HEK293 (cell line): ENCODE measurements around the gene CHI3L1.
A peak's percentile ranks its signal among the peaks of the same experiment; 100 is the strongest.

ENCODE experiments used
- CTCF ChIA-PET: fragments of 350-600 bp; formaldehyde crosslinking; extraction: SDS; loops from one replicate; lab custom pipeline; 2021; ENCODE audit warnings: antibody characterized with exemption; lab: Yijun Ruan, JAX
- POLR2A ChIA-PET: fragments of 300-600 bp; formaldehyde crosslinking; extraction: SDS; loops from one replicate; lab custom pipeline; 2020; ENCODE audit warnings: antibody characterized with exemption, inconsistent platforms; lab: Yijun Ruan, JAX
- H3K27ac ChIP-seq: fragments of 200-500 bp; sonication (Bioruptor generic); 2 replicates; pipeline ENCODE4 v1.5.1; 2014; ENCODE audit warnings: low read depth, low read length, control low read depth, inconsistent platforms; ENCODE audit errors: extremely low read depth
- H3K36me3 ChIP-seq, 2 experiments: fragments of 200-500 bp in 1 of 2; sonication (Bioruptor generic) in 1 of 2; 1 replicate in 1 of 2; 2 replicates in 1 of 2; pipeline ENCODE4 v1.5.1; 2014 to 2017; ENCODE audit warnings: inconsistent platforms in 2 of 2, low read length in 2 of 2; ENCODE audit not compliant: control insufficient read depth in 2 of 2, insufficient read depth in 1 of 2
- H3K4me1 ChIP-seq: fragments of 200-500 bp; sonication (Bioruptor generic); 2 replicates; pipeline ENCODE4 v1.5.1; 2014; ENCODE audit warnings: mild to moderate bottlenecking, low read length, inconsistent platforms; ENCODE audit not compliant: control insufficient read depth, insufficient read depth
- H3K4me3 ChIP-seq: 2 replicates; pipeline ENCODE4 v1.5.1; 2011; ENCODE audit warnings: low read depth, mild to moderate bottlenecking, control low read depth, low read length, moderate library complexity
- H3K9me3 ChIP-seq: fragments of 200-500 bp; sonication (Bioruptor generic); 2 replicates; pipeline ENCODE4 v1.5.1; 2014; ENCODE audit warnings: low read depth, low read length, inconsistent platforms; ENCODE audit not compliant: control insufficient read depth, insufficient read depth
- BCL11B ChIP-seq: fragments of 450-650 bp; formaldehyde crosslinking; IDR thresholded peaks from 2 replicates; pipeline ENCODE4 v1.5.1; 2016; ENCODE audit warnings: low read depth, missing biosample characterization, missing genetic modification characterization
- GFI1B ChIP-seq: fragments of 450-650 bp; formaldehyde crosslinking; IDR thresholded peaks from 2 replicates; pipeline ENCODE4 v1.5.1; 2016; ENCODE audit warnings: missing biosample characterization, missing genetic modification characterization
- GLI2 ChIP-seq: fragments of 450-650 bp; formaldehyde crosslinking; IDR thresholded peaks from 2 replicates; pipeline ENCODE4; 2017; ENCODE audit warnings: missing biosample characterization, missing genetic modification characterization, low read depth, borderline replicate concordance
- KLF1 ChIP-seq: fragments of 450-650 bp; formaldehyde crosslinking; IDR thresholded peaks from 2 replicates; pipeline ENCODE4 v1.5.1; 2016; ENCODE audit warnings: missing biosample characterization, missing genetic modification characterization
- KLF16 ChIP-seq: fragments of 450-650 bp; formaldehyde crosslinking; IDR thresholded peaks from 2 replicates; pipeline ENCODE4 v1.5.1; 2017; ENCODE audit warnings: missing biosample characterization, missing genetic modification characterization
- MEIS1 ChIP-seq: sonication (generic); formaldehyde crosslinking; IDR thresholded peaks from 2 replicates; pipeline ENCODE4 v1.8.1; 2022; ENCODE audit warnings: missing genetic modification reagents, mild to moderate bottlenecking, borderline replicate concordance
- PATZ1 ChIP-seq: fragments of 450-650 bp; formaldehyde crosslinking; IDR thresholded peaks from 2 replicates; pipeline ENCODE4 v1.5.1; 2016; ENCODE audit warnings: missing biosample characterization, missing genetic modification characterization
- SP7 ChIP-seq: fragments of 450-650 bp; formaldehyde crosslinking; IDR thresholded peaks from 2 replicates; pipeline ENCODE4 v1.5.1; 2016; ENCODE audit warnings: missing biosample characterization, missing genetic modification characterization
- YY1 ChIP-seq: fragments of 450-650 bp; formaldehyde crosslinking; IDR thresholded peaks from 2 replicates; pipeline ENCODE4 v1.5.1; 2018; ENCODE audit warnings: missing biosample characterization, missing genetic modification characterization
- ZBTB7A ChIP-seq: fragments of 450-650 bp; formaldehyde crosslinking; IDR thresholded peaks from 2 replicates; pipeline ENCODE4 v1.5.1; 2016; ENCODE audit warnings: low read depth, missing biosample characterization, missing genetic modification characterization
- ZFP41 ChIP-seq: fragments of 450-650 bp; formaldehyde crosslinking; IDR thresholded peaks from 2 replicates; pipeline ENCODE4 v1.5.1; 2016; ENCODE audit warnings: missing biosample characterization, missing genetic modification characterization, borderline replicate concordance
- ZNF10 ChIP-seq: fragments of 450-650 bp; formaldehyde crosslinking; IDR thresholded peaks from 2 replicates; pipeline ENCODE4 v1.5.1; 2017; ENCODE audit warnings: missing biosample characterization, missing genetic modification characterization
- ZNF184 ChIP-seq: fragments of 450-650 bp; IDR thresholded peaks from 2 replicates; pipeline ENCODE4 v1.5.1; 2018; ENCODE audit warnings: missing biosample characterization, mild to moderate bottlenecking, missing genetic modification characterization
- ZNF19 ChIP-seq: fragments of 450-650 bp; formaldehyde crosslinking; IDR thresholded peaks from 2 replicates; pipeline ENCODE4; 2016; ENCODE audit warnings: missing biosample characterization, missing genetic modification characterization, low read depth
- ZNF2 ChIP-seq: fragments of 450-650 bp; formaldehyde crosslinking; IDR thresholded peaks from 2 replicates; pipeline ENCODE4 v1.5.1; 2016; ENCODE audit warnings: missing biosample characterization, missing genetic modification characterization
- ZNF211 ChIP-seq: fragments of 450-650 bp; formaldehyde crosslinking; IDR thresholded peaks from 2 replicates; pipeline ENCODE4 v1.5.1; 2016; ENCODE audit warnings: low read depth, missing biosample characterization, missing genetic modification characterization
- ZNF266 ChIP-seq: fragments of 450-650 bp; formaldehyde crosslinking; IDR thresholded peaks from 2 replicates; pipeline ENCODE4 v1.5.1; 2016; ENCODE audit warnings: missing biosample characterization, missing genetic modification characterization, low read depth
- ZNF302 ChIP-seq: fragments of 450-650 bp; formaldehyde crosslinking; IDR thresholded peaks from 2 replicates; pipeline ENCODE4 v1.5.1; 2016; ENCODE audit warnings: missing biosample characterization, missing genetic modification characterization, low read depth
- ZNF341 ChIP-seq: fragments of 450-650 bp; formaldehyde crosslinking; IDR thresholded peaks from 2 replicates; pipeline ENCODE4; 2016; ENCODE audit warnings: low read depth, missing biosample characterization, missing genetic modification characterization
- ZNF426 ChIP-seq: fragments of 450-650 bp; formaldehyde crosslinking; IDR thresholded peaks from 2 replicates; pipeline ENCODE4 v1.5.1; 2017; ENCODE audit warnings: missing biosample characterization, missing genetic modification characterization, mild to moderate bottlenecking, inconsistent platforms, moderate library complexity
- ZNF521 ChIP-seq: fragments of 450-650 bp; formaldehyde crosslinking; IDR thresholded peaks from 2 replicates; pipeline ENCODE4 v1.5.1; 2017; ENCODE audit warnings: missing biosample characterization, mild to moderate bottlenecking, missing genetic modification characterization
- ZNF549 ChIP-seq: fragments of 450-650 bp; IDR thresholded peaks from 2 replicates; pipeline ENCODE4 v1.5.1; 2018; ENCODE audit warnings: missing biosample characterization, missing genetic modification characterization, mild to moderate bottlenecking, inconsistent platforms, moderate library complexity
- ZNF585B ChIP-seq: fragments of 450-650 bp; formaldehyde crosslinking; IDR thresholded peaks from 2 replicates; pipeline ENCODE4 v1.5.1; 2016; ENCODE audit warnings: missing biosample characterization, missing genetic modification characterization
- ZNF596 ChIP-seq: fragments of 450-650 bp; IDR thresholded peaks from 2 replicates; pipeline ENCODE4 v1.5.0; 2018; ENCODE audit warnings: missing biosample characterization, mild to moderate bottlenecking, missing genetic modification characterization, moderate library complexity
- ZNF610 ChIP-seq: fragments of 450-650 bp; formaldehyde crosslinking; IDR thresholded peaks from 2 replicates; pipeline ENCODE4 v1.5.1; 2016; ENCODE audit warnings: missing biosample characterization, missing genetic modification characterization, borderline replicate concordance
- ZNF664 ChIP-seq: fragments of 450-650 bp; formaldehyde crosslinking; IDR thresholded peaks from 2 replicates; pipeline ENCODE4 v1.5.1; 2016; ENCODE audit warnings: missing biosample characterization, missing genetic modification characterization
- ZNF670 ChIP-seq: fragments of 450-650 bp; formaldehyde crosslinking; IDR thresholded peaks from 2 replicates; pipeline ENCODE4 v1.5.1; 2016; ENCODE audit warnings: missing biosample characterization, missing genetic modification characterization, low read depth
- ZNF677 ChIP-seq: fragments of 450-650 bp; IDR thresholded peaks from 2 replicates; pipeline ENCODE4 v1.5.0; 2018; ENCODE audit warnings: missing biosample characterization, mild to moderate bottlenecking, missing genetic modification characterization, moderate library complexity
- ZNF830 ChIP-seq: fragments of 450-650 bp; IDR thresholded peaks from 2 replicates; pipeline ENCODE4 v1.5.0; 2018; ENCODE audit warnings: missing biosample characterization, missing genetic modification characterization, low read depth, mild to moderate bottlenecking, moderate library complexity
- ZSCAN30 ChIP-seq: fragments of 450-650 bp; IDR thresholded peaks from 2 replicates; pipeline ENCODE4 v1.5.1; 2018; ENCODE audit warnings: missing biosample characterization, mild to moderate bottlenecking, missing genetic modification characterization, moderate library complexity
- ZXDB ChIP-seq: fragments of 450-650 bp; formaldehyde crosslinking; IDR thresholded peaks from 2 replicates; pipeline ENCODE4 v1.5.1; 2016; ENCODE audit warnings: missing biosample characterization, missing genetic modification characterization
- TF ChIP-seq, protein P1 (sequence below): fragments of 450-650 bp; formaldehyde crosslinking; IDR thresholded peaks from 2 replicates; pipeline ENCODE4 v1.5.1; 2016; ENCODE audit warnings: missing biosample characterization, missing genetic modification characterization

Gene CHI3L1

DNA sequence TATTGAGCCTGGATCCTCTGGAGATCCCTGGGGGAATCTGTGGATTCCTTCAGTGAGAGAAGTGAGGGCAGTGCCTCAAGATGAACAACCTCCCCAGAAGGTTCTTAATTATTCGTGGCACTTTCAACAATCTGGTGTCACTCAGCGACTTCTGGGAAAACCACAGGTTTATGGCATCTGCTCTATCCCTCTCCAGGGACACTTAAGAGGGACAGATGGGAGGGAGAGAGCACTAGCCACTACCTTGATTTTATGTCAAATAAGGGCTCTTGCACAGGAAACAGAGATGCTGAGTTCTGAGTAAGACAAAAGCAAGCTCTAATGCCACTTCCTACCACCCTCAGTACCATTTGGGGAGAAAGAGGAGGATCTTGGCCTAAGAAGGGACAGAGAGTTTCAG is 21.2 kb upstream of the CHI3L1 start:
- ChIA-PET POLR2A (no interaction called here), CTCF (interaction anchor here (1.0 to 2.1 kb wide), 3 partner anchors 10 to 168 kb away, joined by 4 to 12 read pairs (median 7); no protein-coding TSS in a partner anchor)
- H3K9me3 ChIP-seq = no peaks in the 10 kb centered on the region
- peak; percentile 44 for TF ChIP-seq ZNF341
- no peak for TF ChIP-seq ZNF302 (tag by site-specific recombination)
- H3K4me1 ChIP-seq = no peaks in the 10 kb centered on the region
- no peaks in the 10 kb centered on the region for H3K36me3 ChIP-seq
- no peak overlapping the region for H3K4me3 ChIP-seq
- H3K27ac ChIP-seq = no peak overlapping the region

DNA sequence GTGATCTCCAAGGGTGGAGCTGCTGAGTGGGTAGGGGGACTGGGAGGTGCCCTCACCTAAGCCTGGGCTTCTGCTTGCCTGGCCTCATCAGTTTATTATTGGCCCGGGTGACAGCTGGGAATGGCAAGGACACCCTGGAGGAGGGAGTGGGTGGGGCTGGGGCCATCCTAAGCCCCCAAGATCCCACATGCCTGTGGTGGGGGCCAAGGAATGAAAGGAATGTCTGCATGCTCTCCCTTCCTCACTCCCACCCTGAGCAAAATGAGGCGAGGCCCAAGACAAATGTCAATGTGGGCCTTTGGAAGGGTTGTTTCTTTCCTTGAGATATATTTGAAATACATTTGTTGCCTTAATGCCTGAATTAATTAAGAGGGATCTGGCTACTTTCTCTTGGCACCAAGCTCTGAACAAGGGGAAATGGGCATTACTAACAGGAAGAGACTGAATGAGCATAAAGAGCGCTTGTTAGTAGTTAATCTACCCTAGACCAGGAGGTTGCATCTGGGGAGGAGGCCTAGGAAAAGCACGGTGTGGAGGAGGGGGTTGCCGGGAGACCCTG is 19.7 kb upstream of the CHI3L1 start:
- H3K4me1 ChIP-seq = no peaks in the 10 kb centered on the region
- H3K36me3 ChIP-seq = no peaks in the 10 kb centered on the region
- no peak overlapping the region for H3K4me3 ChIP-seq
- H3K27ac ChIP-seq = no peak overlapping the region
- CTCF ChIA-PET = interaction anchor here (0.6 to 2.1 kb wide), 10 partner anchors 8 to 166 kb away, joined by 3 to 12 read pairs (median 4); no protein-coding TSS in a partner anchor
- TF ChIP-seq ZXDB (tag by site-specific recombination) (no peak), ZNF549 (tag by site-specific recombination) (no peak), GLI2 (tag by site-specific recombination) (no peak), ZSCAN30 (no peak), ZNF521 (tag by site-specific recombination) (no peak), BCL11B (tag by site-specific recombination) (no peak), ZNF19 (no peak), SP7 (tag by site-specific recombination) (no peak), ZNF670 (tag by site-specific recombination) (no peak), ZNF184 (tag by site-specific recombination) (no peak), ZNF10 (tag by site-specific recombination) (no peak), ZNF830 (tag by site-specific recombination) (no peak)
- TF ChIP-seq, protein P1, sequence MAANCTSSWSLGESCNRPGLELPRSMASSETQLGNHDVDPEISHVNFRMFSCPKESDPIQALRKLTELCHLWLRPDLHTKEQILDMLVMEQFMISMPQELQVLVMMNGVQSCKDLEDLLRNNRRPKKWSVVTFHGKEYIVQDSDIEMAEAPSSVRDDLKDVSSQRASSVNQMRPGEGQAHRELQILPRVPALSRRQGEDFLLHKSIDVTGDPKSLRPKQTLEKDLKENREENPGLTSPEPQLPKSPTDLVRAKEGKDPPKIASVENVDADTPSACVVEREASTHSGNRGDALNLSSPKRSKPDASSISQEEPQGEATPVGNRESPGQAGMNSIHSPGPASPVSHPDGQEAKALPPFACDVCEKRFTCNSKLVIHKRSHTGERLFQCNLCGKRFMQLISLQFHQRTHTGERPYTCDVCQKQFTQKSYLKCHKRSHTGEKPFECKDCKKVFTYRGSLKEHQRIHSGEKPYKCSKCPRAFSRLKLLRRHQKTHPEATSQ (tag by site-specific recombination) = no peak
- POLR2A ChIA-PET = no interaction called here
- no peaks in the 10 kb centered on the region for H3K9me3 ChIP-seq

- Histone ChIP-seq H3K4me1 (no peaks in the 10 kb centered on the region), H3K36me3 (no peaks in the 10 kb centered on the region), H3K4me3 (no peak overlapping the region), H3K9me3 (no peaks in the 10 kb centered on the region), H3K27ac (no peak overlapping the region)
- ChIA-PET CTCF (interaction anchor here (1.0 to 1.5 kb wide), 4 partner anchors 12 to 165 kb away, joined by 3 to 8 read pairs (median 6); no protein-coding TSS in a partner anchor), POLR2A (no interaction called here)
- TF ChIP-seq ZNF521 (tag by site-specific recombination) = no peak
- no peak for TF ChIP-seq ZBTB7A
- no peak for TF ChIP-seq KLF16 (tag by site-specific recombination)
- TF ChIP-seq KLF1 (tag by site-specific recombination) = no peak
- no peak for TF ChIP-seq ZNF211 (tag by site-specific recombination)
- TF ChIP-seq YY1 (tag by site-specific recombination) = no peak
- TF ChIP-seq ZFP41 = no peak
- no peak for TF ChIP-seq PATZ1
- no peak for TF ChIP-seq ZNF610
- TF ChIP-seq GFI1B (tag by site-specific recombination) = no peak
- no peak for TF ChIP-seq ZNF266 (tag by site-specific recombination)
- TF ChIP-seq ZNF426 = no peak
- no peak for TF ChIP-seq MEIS1 (CRISPR knock-in tag)
- TF ChIP-seq ZNF2 (tag by site-specific recombination) = no peak
- TF ChIP-seq ZNF596 (tag by site-specific recombination) = no peak
- TF ChIP-seq ZNF585B = no peak
- no peak for TF ChIP-seq ZNF664 (tag by site-specific recombination)
- TF ChIP-seq ZNF677 = no peak
Observed at GRCh38 chr1:203204756-203205155, 18.3 kb upstream of the CHI3L1 start.
